PFSK-1 (cell line): ENCODE data around the gene SURF1.

Source experiments
- FOXP2 ChIP-seq: optimal IDR thresholded peaks from 2 replicates; pipeline ENCODE3; 2011; ENCODE audit warnings: borderline replicate concordance, control low read depth, inconsistent platforms; ENCODE audit not compliant: insufficient read depth; ENCODE audit errors: extremely low read length, extremely low read depth
- POLR2AphosphoS5 ChIP-seq: IDR thresholded peaks from 2 replicates; pipeline ENCODE4 v1.6.1; 2012; ENCODE audit warnings: low read depth, mild to moderate bottlenecking, control low read depth, low read length, moderate library complexity
- SIN3A ChIP-seq: IDR thresholded peaks from 2 replicates; pipeline ENCODE4 v1.6.1; 2012; ENCODE audit warnings: mild to moderate bottlenecking, low read length, moderate library complexity, borderline replicate concordance; ENCODE audit not compliant: insufficient read depth
- TAF1 ChIP-seq: IDR thresholded peaks from 2 replicates; pipeline ENCODE4 v1.6.1; 2012; ENCODE audit warnings: low read length, control low read depth, borderline replicate concordance; ENCODE audit not compliant: insufficient read depth
- TF ChIP-seq, protein P1 (sequence below), 2 experiments: IDR thresholded peaks; 2 replicates each; pipeline versions ENCODE4 v1.6.1 to v1.8.0; 2011 to 2012; ENCODE audit warnings: low read depth in 2 of 2, low read length in 2 of 2, control low read depth in 1 of 2, inconsistent platforms in 1 of 2, mild to moderate bottlenecking in 1 of 2, moderate library complexity in 1 of 2; ENCODE audit not compliant: insufficient read depth in 1 of 2

SURF1 gene

DNA sequence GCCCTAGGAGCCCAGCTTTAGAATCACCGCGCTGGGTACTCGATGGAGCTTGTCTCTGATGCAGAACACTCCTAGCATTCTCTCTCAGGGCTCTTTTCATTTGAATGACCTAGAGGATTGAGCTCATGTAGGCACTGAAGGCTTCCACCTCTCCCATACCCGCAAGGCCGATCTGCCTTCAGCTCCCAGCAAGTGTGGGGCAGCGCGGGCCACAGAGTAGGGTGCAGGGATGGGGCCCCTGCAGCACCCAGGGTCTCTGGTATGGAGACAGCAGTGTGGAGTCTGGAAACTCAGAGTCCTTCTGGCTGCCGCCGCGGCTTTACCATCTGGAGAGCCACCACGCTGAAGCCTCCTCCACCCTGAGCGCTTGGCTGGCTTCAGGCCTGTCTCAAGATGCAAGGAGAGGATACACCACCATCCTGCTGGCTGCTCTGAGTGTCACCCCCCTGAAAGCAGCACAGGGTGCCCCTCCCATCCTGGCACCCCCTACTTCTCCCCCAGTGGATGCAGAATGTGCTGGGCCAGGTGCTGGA, 32.8 kb upstream of the SURF1 start:
- TF ChIP-seq FOXP2: no peak
- TF ChIP-seq, protein P1, sequence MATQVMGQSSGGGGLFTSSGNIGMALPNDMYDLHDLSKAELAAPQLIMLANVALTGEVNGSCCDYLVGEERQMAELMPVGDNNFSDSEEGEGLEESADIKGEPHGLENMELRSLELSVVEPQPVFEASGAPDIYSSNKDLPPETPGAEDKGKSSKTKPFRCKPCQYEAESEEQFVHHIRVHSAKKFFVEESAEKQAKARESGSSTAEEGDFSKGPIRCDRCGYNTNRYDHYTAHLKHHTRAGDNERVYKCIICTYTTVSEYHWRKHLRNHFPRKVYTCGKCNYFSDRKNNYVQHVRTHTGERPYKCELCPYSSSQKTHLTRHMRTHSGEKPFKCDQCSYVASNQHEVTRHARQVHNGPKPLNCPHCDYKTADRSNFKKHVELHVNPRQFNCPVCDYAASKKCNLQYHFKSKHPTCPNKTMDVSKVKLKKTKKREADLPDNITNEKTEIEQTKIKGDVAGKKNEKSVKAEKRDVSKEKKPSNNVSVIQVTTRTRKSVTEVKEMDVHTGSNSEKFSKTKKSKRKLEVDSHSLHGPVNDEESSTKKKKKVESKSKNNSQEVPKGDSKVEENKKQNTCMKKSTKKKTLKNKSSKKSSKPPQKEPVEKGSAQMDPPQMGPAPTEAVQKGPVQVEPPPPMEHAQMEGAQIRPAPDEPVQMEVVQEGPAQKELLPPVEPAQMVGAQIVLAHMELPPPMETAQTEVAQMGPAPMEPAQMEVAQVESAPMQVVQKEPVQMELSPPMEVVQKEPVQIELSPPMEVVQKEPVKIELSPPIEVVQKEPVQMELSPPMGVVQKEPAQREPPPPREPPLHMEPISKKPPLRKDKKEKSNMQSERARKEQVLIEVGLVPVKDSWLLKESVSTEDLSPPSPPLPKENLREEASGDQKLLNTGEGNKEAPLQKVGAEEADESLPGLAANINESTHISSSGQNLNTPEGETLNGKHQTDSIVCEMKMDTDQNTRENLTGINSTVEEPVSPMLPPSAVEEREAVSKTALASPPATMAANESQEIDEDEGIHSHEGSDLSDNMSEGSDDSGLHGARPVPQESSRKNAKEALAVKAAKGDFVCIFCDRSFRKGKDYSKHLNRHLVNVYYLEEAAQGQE (IDR thresholded peaks at IDR 0.05; ENCODE audit: insufficient read depth in 1 of 2, low read depth in 2 of 2, low read length in 2 of 2): no peak
- no peak for TF ChIP-seq POLR2AphosphoS5
- TF ChIP-seq TAF1: no peak
- no peak for TF ChIP-seq SIN3A

DNA sequence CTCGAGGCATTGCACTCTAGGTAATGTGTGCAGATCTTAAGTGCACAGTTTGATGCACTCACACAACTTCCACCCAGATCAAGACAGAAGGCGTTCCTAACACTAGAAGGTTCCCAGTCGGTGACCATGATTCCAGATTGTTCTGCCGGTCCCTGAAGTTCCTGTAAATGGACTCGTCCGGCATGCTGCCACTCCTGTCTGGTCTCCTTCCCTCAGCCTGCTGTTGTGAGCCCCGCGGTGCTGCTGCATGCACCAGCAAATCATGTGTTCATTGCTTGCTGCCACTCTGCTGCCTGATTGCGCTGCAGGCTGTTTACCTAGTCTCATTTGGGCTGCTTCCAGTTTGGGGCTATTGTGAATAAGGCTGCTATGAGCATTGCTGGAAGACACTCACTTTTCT, 31.4 kb upstream of the SURF1 start:
- no peak for TF ChIP-seq TAF1
- TF ChIP-seq FOXP2: no peak
- TF ChIP-seq, protein P1 (IDR thresholded peaks at IDR 0.05; ENCODE audit: insufficient read depth in 1 of 2, low read depth in 2 of 2, low read length in 2 of 2): no peak
- no peak for TF ChIP-seq POLR2AphosphoS5
- TF ChIP-seq SIN3A: no peak

DNA sequence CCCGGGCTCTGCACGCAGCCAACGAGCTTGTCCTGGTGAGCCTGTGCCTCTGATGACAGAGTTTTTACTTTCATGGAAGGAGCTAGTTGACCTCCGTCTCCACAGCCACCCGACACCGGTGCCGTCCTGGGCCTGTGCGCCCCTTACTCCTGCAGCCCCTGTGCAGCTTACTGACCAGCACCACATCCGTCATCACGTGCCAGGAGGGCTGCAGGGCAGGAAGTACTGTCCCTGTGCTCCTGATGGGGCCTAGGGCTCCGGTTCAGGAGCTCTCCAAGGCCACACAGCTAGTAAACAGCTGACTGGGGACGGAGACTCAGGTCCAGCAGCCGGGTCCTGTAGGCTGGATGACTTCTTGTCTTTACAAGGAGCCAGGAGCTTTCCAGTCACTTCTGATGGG, 30.1 kb upstream of the SURF1 start:
- TF ChIP-seq FOXP2: no peak
- no peak for TF ChIP-seq TAF1
- no peak for TF ChIP-seq SIN3A
- TF ChIP-seq POLR2AphosphoS5: no peak
- TF ChIP-seq, protein P1 (IDR thresholded peaks at IDR 0.05; ENCODE audit: insufficient read depth in 1 of 2, low read depth in 2 of 2, low read length in 2 of 2): no peak

DNA sequence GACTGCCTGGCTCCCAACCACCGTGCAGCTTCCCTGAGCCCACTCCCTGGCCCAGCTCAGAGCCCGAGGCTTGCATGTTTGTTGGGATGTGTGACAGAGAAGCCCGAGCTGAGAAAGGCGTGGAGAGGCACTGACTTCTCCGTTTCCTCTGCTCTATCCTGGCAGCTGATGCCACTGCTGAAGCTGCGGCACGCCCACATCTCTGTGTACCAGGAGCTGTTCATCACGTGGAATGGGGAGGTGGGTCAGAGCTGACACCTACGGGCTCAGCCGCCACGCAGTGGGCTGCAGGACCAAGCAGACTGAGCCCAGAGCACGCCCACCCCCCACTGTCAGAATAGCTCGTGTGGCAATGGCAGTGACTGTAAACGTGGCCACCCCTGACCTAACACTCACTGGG, 29.2 kb upstream of the SURF1 start:
- TF ChIP-seq SIN3A (no peak), TAF1 (no peak), POLR2AphosphoS5 (no peak), FOXP2 (no peak)
- TF ChIP-seq, protein P1 (IDR thresholded peaks at IDR 0.05; ENCODE audit: insufficient read depth in 1 of 2, low read depth in 2 of 2, low read length in 2 of 2): no peak
